Renal cortex interstitium (tissue), 11 donors: ENCODE data around the gene ATG14. TPM values are rescaled to one million over a fixed set of nuclear protein-coding genes. Genes with fewer than 3 reads are reported as not detected.
"Not testable (repeated sequence)": the region's sequence is repeated elsewhere in the genome, so short reads cannot be mapped to it uniquely, and the experiment has no call there.

Experiments
- DNase-seq, 11 donors: peaks; one replicate each; pipeline ENCODE4 v3.0.0-alpha.2; 2013; ENCODE audit warnings: low read depth in 9 of 11, low spot score in 4 of 11; ENCODE audit errors: extremely low read depth in 1 of 11
- polyA plus RNA-seq, 3 donors: library from polyadenylated mRNA; unstranded; fragments of 120-200 nt; gene quantifications; one replicate each; pipeline ENCODE4 v1.2.1, GENCODE V29; 2013; ENCODE audit not compliant: insufficient read length in 3 of 3

ATG14 gene
- polyA plus RNA-seq, 3 donors, result 15.8 to 28.1 (median 21.9) TPM

- no peak for DNase-seq
These were observed 45.4 kb downstream of the ATG14 start for GRCh38 chr14:55366271-55366670.

- DNase-seq, result no peak
These were observed 50.4 kb downstream of the ATG14 start for GRCh38 chr14:55361190-55361589.

- no peak for DNase-seq
These were observed 52.3 kb downstream of the ATG14 start for GRCh38 chr14:55359307-55359706.

GRCh38 chr14:55356913-55357312 is 54.7 kb downstream of the ATG14 start:
- no peak for DNase-seq

GRCh38 chr14:55355922-55356321 is 55.7 kb downstream of the ATG14 start:
- no peak for DNase-seq

- DNase-seq, result peak in 7 of 11 donors; percentile 20 to 66 (median 43)
These were observed 57.1 kb downstream of the ATG14 start for GRCh38 chr14:55354500-55354899.

- DNase-seq, result no peak
These were observed 57.8 kb downstream of the ATG14 start for GRCh38 chr14:55353686-55354467.

- DNase-seq, result no peak
These were observed 59.4 kb downstream of the ATG14 start for GRCh38 chr14:55352201-55352600.

GRCh38 chr14:55351111-55351510 is 60.5 kb downstream of the ATG14 start:
- DNase-seq, result no peak

- no peak for DNase-seq
These were observed 61.2 kb downstream of the ATG14 start for GRCh38 chr14:55350461-55350860.

GRCh38 chr14:55349565-55349964 is 62.1 kb downstream of the ATG14 start:
- DNase-seq, result peak in 3 of 11 donors; percentile 24 to 56 (median 55)

GRCh38 chr14:55348766-55349453 is 62.7 kb downstream of the ATG14 start:
- no peak for DNase-seq

- DNase-seq, result no peak
These were observed 63.9 kb downstream of the ATG14 start for GRCh38 chr14:55347748-55348147.

- DNase-seq, result no peak
These were observed 64.6 kb downstream of the ATG14 start for GRCh38 chr14:55347040-55347439.

GRCh38 chr14:55344582-55345163 is 67.0 kb downstream of the ATG14 start:
- DNase-seq, result not testable (repeated sequence)

GRCh38 chr14:55341781-55342180 is 69.8 kb downstream of the ATG14 start:
- no peak for DNase-seq

- DNase-seq, result no peak
These were observed 71.1 kb downstream of the ATG14 start for GRCh38 chr14:55340482-55340881.

- no peak for DNase-seq
These were observed 71.9 kb downstream of the ATG14 start for GRCh38 chr14:55339770-55340169.

- no peak for DNase-seq
These were observed 74.9 kb downstream of the ATG14 start for GRCh38 chr14:55336691-55337090.

- peak in 3 of 11 donors; percentile 31 to 47 (median 43) for DNase-seq
These were observed 75.5 kb downstream of the ATG14 start for GRCh38 chr14:55336162-55336561.
